K562 treated with DMSO at 1 percent for 48 hours (cell line): Measurements from ENCODE around the gene TPSAB1. TPM values are rescaled to one million over a fixed set of nuclear protein-coding genes. Genes with fewer than 3 reads are reported as not detected.

Experiments
- total RNA-seq: library from RNA; unstranded; fragments of 300-600 nt; gene quantifications from 2 replicates; pipeline ENCODE4 v1.2.3, GENCODE V29; 2022; ENCODE audit warnings: low replicate concordance; ENCODE audit errors: extremely low read depth

TPSAB1 gene
- total RNA-seq, result not detected in 2 replicates

GRCh38 chr16:1240436-1240835 lies at the start of gene TPSAB1:
Gene TPSAB1 (plus strand): TSS chr16:1240705. CDS start chr16:1240939, 234 bp downstream.

GRCh38 chr16:1225051-1225451 lies 15.5 kb upstream of the TPSAB1 start, which contains the start of gene TPSG1:
Gene TPSG1 (minus strand): TSS chr16:1225268. CDS start chr16:1225252, 16 bp downstream.

GRCh38 chr16:1230084-1230470 lies 10.4 kb upstream of the TPSAB1 start, which contains the start of gene TPSB2:
Gene TPSB2 (minus strand): TSS chr16:1230184. CDS start chr16:1229951, 233 bp downstream.

GRCh38 chr16:1255276-1256122 lies 15.0 kb downstream of the TPSAB1 start, which contains the start of gene TPSD1:
Gene TPSD1 (plus strand): TSS chr16:1256069. CDS start chr16:1256281, 212 bp downstream.

Other genes starting within 250 kb of the TPSAB1 start
- not detected in 2 replicates for gene SSTR5, start 168.0 kb upstream of the TPSAB1 start, total RNA-seq
- not detected in 2 replicates for gene C1QTNF8, start 144.5 kb upstream of the TPSAB1 start, total RNA-seq
- not detected in 2 replicates for gene CACNA1H, start 87.6 kb upstream of the TPSAB1 start, total RNA-seq
- not detected in 2 replicates for gene TPSG1, start 15.4 kb upstream of the TPSAB1 start, total RNA-seq
- not detected in 2 replicates for gene TPSB2, start 10.5 kb upstream of the TPSAB1 start, total RNA-seq
- gene TPSD1, start 15.4 kb downstream of the TPSAB1 start, total RNA-seq, result not detected in 2 replicates
- not detected in 2 replicates for gene UBE2I, start 68.9 kb downstream of the TPSAB1 start, total RNA-seq
- not detected in 2 replicates for gene BAIAP3, start 92.9 kb downstream of the TPSAB1 start, total RNA-seq
- gene TSR3, start 111.2 kb downstream of the TPSAB1 start, total RNA-seq, result not detected in 2 replicates
- not detected in 2 replicates for gene GNPTG, start 111.2 kb downstream of the TPSAB1 start, total RNA-seq
- gene UNKL, start 174.0 kb downstream of the TPSAB1 start, total RNA-seq, result not detected in 2 replicates
- not detected in 2 replicates for gene UQCC4, start 180.0 kb downstream of the TPSAB1 start, total RNA-seq
- gene PERCC1, start 190.4 kb downstream of the TPSAB1 start, total RNA-seq, result not detected in 2 replicates
- not detected in 2 replicates for gene CCDC154, start 203.9 kb downstream of the TPSAB1 start, total RNA-seq
- gene CLCN7, start 234.3 kb downstream of the TPSAB1 start, total RNA-seq, result not detected in 2 replicates
- gene PTX4, start 248.2 kb downstream of the TPSAB1 start, total RNA-seq, result not detected in 2 replicates